Measurements from ENCODE around the gene PPP1R12B.
"Not testable (repeated sequence)": the region's sequence is repeated elsewhere in the genome, so short reads cannot be mapped to it uniquely, and the experiment has no call there.

The PPP1R12B gene

DNA sequence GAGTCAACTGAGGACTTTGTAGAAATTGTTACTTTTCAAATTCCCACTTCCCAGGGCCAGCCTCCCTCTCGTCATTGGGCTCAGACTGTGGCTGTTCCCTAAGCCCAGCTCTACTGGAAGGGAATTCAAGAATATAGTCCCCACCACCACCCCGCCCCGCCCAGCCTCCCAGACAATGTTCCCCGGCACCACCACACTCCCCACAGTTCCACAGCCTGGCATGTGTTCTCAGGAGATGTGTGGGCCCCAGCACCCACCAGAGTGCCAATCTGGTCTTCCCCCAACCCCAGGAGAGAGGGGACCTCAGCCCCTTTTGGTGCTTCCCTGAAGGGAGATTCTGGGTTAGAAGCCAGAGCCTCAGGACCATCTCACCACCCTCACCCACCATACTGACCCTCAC lies 241.6 kb downstream of the PPP1R12B start:
- no peaks in the 10 kb centered on the region for H3K36me3 ChIP-seq (ENCODE audit: insufficient read depth, low read length)
- no peaks in the 10 kb centered on the region for H3K9me3 ChIP-seq (ENCODE audit: low read length)
- H3K27me3 ChIP-seq (ENCODE audit: insufficient read depth, low read length), result no peaks in the 10 kb centered on the region
- H3K4me3 ChIP-seq (ENCODE audit: low read length), result no peak overlapping the region
- H3K4me1 ChIP-seq (ENCODE audit: insufficient read depth, low read length), result peaks cover 10% of the 10 kb centered on the region
- no peak overlapping the region for H2AFZ ChIP-seq (ENCODE audit: low read depth, low read length)

GRCh38 chr1:202590975-202591411 lies 242.5 kb downstream of the PPP1R12B start:
- Histone ChIP-seq H3K27me3 (ENCODE audit: insufficient read depth, low read length) (no peaks in the 10 kb centered on the region), H3K9me3 (ENCODE audit: low read length) (no peaks in the 10 kb centered on the region), H2AFZ (ENCODE audit: low read depth, low read length) (no peak overlapping the region), H3K4me1 (ENCODE audit: insufficient read depth, low read length) (peaks cover 9% of the 10 kb centered on the region), H3K4me3 (ENCODE audit: low read length) (no peak overlapping the region), H3K36me3 (ENCODE audit: insufficient read depth, low read length) (no peaks in the 10 kb centered on the region)

GRCh38 chr1:202591515-202591914 lies 243.0 kb downstream of the PPP1R12B start:
- H3K4me3 ChIP-seq (ENCODE audit: low read length), result no peak overlapping the region
- no peaks in the 10 kb centered on the region for H3K36me3 ChIP-seq (ENCODE audit: insufficient read depth, low read length)
- H3K27me3 ChIP-seq (ENCODE audit: insufficient read depth, low read length), result no peaks in the 10 kb centered on the region
- H3K9me3 ChIP-seq (ENCODE audit: low read length), result no peaks in the 10 kb centered on the region
- H3K4me1 ChIP-seq (ENCODE audit: insufficient read depth, low read length), result peaks cover 7% of the 10 kb centered on the region
- no peak overlapping the region for H2AFZ ChIP-seq (ENCODE audit: low read depth, low read length)

DNA sequence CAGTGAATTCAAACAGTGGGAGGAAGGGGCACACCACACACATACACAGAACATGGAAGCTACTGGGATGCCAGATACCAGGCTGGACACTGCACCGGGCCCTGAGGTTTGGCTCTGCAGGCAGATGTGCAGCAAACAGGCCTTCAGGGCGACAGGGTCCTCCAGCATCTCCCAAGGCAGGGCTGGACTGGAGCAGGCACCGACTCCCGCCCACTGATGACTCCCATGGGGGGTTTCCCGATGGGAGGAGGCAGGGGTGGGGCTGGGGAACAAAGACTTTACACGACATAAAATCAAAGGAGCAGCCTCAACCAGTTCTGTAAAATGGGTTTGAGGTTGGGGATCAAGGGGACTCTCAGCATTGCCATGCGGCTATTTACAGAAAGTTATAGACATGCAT lies 243.6 kb downstream of the PPP1R12B start:
- Histone ChIP-seq H3K4me3 (ENCODE audit: low read length) (no peak overlapping the region), H3K27me3 (ENCODE audit: insufficient read depth, low read length) (no peaks in the 10 kb centered on the region), H3K9me3 (ENCODE audit: low read length) (no peaks in the 10 kb centered on the region), H3K36me3 (ENCODE audit: insufficient read depth, low read length) (no peaks in the 10 kb centered on the region), H2AFZ (ENCODE audit: low read depth, low read length) (no peak overlapping the region), H3K4me1 (ENCODE audit: insufficient read depth, low read length) (peaks cover 7% of the 10 kb centered on the region)

DNA sequence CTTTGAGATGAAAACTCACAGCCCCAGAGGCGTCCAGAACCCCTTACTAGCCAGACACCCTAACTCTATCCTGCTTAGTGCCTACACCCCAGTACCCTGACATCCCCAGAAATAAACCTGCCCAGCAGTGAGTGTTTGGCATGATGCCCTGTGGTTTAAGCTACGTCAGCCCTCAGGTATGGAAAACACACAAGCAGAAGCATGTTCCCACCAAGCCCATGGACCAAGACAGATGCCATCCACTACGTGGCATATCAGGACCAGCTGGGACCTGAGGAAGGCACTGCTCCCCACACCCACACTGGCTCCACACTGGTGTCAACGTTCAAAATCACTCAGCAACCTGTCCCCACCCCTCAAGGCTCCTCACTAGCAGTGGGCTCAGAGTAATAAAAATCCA lies 245.3 kb downstream of the PPP1R12B start:
- Histone ChIP-seq H3K27me3 (ENCODE audit: insufficient read depth, low read length) (no peaks in the 10 kb centered on the region), H3K4me1 (ENCODE audit: insufficient read depth, low read length) (peaks cover 7% of the 10 kb centered on the region), H3K9me3 (ENCODE audit: low read length) (no peaks in the 10 kb centered on the region), H3K4me3 (ENCODE audit: low read length) (no peak overlapping the region), H2AFZ (ENCODE audit: low read depth, low read length) (no peak overlapping the region), H3K36me3 (ENCODE audit: insufficient read depth, low read length) (no peaks in the 10 kb centered on the region)

- Histone ChIP-seq H3K36me3 (ENCODE audit: insufficient read depth, low read length) (no peaks in the 10 kb centered on the region), H3K4me1 (ENCODE audit: insufficient read depth, low read length) (no peaks in the 10 kb centered on the region), H3K9me3 (ENCODE audit: low read length) (no peaks in the 10 kb centered on the region), H3K27me3 (ENCODE audit: insufficient read depth, low read length) (no peaks in the 10 kb centered on the region), H2AFZ (ENCODE audit: low read depth, low read length) (no peak overlapping the region), H3K4me3 (ENCODE audit: low read length) (no peak overlapping the region)
Observed at GRCh38 chr1:202596638-202597037, 248.1 kb downstream of the PPP1R12B start.

DNA sequence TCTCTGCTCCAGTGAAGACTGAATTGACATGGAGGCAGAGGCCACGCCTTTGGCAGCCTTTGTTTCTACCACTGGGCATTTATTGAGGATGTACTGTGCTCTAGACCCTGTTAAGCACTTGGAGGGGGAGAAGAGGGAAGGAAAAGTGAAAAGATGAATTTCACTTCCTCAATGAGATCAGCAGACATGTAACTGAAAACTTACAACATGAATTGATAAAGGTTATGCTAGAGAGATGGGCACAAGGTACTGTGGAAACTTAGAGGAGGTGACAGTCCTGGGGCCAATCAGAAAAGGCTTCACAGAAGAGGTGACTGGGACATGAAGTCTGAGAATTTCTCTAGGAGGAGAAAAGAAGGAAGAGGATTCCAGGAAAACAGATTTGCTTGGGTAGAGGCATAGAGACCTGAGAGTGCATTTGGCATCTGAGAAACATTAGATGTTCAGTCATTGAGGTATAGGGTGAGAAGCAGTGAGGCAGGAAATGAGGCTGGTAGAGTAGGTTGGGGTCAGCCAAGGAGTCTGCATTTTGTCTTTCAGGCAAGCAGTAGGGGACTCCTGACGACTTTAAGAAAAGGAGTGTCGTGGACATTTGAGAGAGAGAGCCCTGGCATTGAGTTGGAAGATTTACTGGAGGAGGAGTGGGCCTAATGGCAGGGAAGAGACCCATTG lies 248.7 kb downstream of the PPP1R12B start:
- Histone ChIP-seq H3K4me1 (ENCODE audit: insufficient read depth, low read length) (no peaks in the 10 kb centered on the region), H3K9me3 (ENCODE audit: low read length) (no peaks in the 10 kb centered on the region), H3K36me3 (ENCODE audit: insufficient read depth, low read length) (no peaks in the 10 kb centered on the region), H3K27me3 (ENCODE audit: insufficient read depth, low read length) (no peaks in the 10 kb centered on the region), H3K4me3 (ENCODE audit: low read length) (no peak overlapping the region), H2AFZ (ENCODE audit: low read depth, low read length) (no peak overlapping the region)

DNA sequence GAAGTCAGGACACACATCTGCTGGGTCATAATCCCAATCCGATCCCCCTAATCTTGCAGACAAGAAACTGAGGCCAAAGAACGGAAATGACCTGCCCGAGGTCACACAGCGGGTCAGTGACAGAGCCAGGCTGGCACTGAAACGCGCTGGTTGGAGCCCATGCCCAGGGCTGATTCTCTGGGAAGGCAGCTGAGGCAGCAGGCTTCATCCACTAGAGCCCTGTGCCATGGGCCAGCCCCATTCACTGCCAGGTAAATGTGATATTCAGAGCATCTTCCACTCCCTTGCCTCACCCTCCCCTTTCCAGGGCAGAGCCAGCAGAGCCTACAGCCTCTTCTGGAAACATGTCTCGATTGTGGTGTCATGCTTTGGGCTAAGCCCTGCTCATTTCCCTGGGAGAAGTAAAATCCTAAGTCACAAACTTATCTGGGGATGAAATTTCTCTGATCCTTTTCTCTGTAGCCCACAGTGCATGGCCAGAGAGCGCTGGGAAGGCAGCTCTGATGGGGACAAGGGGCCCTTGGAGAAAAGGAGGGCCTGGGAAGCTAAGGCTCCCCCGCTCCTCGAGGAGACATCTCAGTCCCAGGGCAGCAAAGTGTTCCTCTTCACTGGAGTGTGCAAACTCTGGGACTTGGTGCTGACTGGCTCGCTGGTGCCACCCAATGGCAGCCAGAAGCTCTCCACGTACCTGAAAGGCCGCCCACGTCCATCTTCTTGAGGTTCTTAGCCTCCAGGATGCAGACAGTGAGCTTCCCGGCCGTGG lies 251.4 kb downstream of the PPP1R12B start:
- Histone ChIP-seq H2AFZ (ENCODE audit: low read depth, low read length) (no peak overlapping the region), H3K36me3 (ENCODE audit: insufficient read depth, low read length) (no peaks in the 10 kb centered on the region), H3K4me1 (ENCODE audit: insufficient read depth, low read length) (no peaks in the 10 kb centered on the region), H3K4me3 (ENCODE audit: low read length) (no peak overlapping the region), H3K9me3 (ENCODE audit: low read length) (no peaks in the 10 kb centered on the region), H3K27me3 (ENCODE audit: insufficient read depth, low read length) (no peaks in the 10 kb centered on the region)

DNA sequence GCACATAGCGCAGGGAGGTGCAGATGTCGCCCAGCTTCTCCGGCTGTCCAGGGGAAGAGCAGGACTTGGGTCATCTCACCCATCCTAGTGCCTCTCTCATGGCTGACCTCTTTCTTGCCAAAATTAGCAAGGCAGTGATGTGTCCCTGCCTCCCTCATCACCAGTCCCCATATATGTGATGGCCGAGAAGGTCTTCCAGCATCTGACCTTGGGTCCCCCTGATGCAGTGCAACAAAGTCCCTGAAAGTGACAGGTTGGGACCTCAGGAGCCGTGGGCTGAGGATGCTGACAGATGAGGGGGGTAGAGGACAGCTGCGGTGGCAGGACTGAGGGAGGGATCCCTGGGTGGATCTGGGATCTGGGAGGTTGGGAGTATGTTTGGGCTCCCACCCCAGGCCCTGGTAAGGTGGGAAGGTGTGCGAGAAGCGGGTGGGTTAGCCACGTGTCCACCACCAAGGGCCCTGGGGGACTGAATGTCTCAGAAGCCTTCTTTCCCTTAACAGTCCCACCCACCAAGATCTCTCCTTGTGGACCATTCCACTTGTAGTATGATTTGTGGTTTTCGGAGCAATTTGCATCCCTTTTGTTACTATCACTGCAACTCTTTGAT lies 252.0 kb downstream of the PPP1R12B start:
- H3K36me3 ChIP-seq (ENCODE audit: insufficient read depth, low read length), result no peaks in the 10 kb centered on the region
- H2AFZ ChIP-seq (ENCODE audit: low read depth, low read length), result no peak overlapping the region
- no peaks in the 10 kb centered on the region for H3K9me3 ChIP-seq (ENCODE audit: low read length)
- H3K27me3 ChIP-seq (ENCODE audit: insufficient read depth, low read length), result no peaks in the 10 kb centered on the region
- H3K4me1 ChIP-seq (ENCODE audit: insufficient read depth, low read length), result no peaks in the 10 kb centered on the region
- H3K4me3 ChIP-seq (ENCODE audit: low read length), result no peak overlapping the region

DNA sequence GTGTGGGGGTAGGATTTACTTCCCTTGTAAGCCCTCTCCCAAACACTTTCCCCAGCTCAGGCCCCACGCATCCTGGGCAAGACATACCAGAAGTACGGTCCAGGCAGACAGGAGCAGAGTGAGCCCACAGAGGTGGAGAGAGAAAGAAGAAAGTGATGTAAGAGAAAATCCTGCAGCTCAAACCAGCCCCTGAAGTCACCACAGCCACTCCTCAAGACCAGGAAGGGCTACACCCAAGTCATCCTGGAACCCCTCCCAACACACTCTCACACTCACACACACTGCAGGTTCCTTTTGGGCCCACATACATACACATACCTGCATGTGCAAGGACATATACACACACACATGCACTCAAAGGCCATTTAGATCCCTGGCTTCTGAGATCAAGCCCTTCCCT lies 254.9 kb downstream of the PPP1R12B start:
- Histone ChIP-seq H2AFZ (ENCODE audit: low read depth, low read length) (no peak overlapping the region), H3K36me3 (ENCODE audit: insufficient read depth, low read length) (no peaks in the 10 kb centered on the region), H3K27me3 (ENCODE audit: insufficient read depth, low read length) (no peaks in the 10 kb centered on the region), H3K9me3 (ENCODE audit: low read length) (no peaks in the 10 kb centered on the region), H3K4me1 (ENCODE audit: insufficient read depth, low read length) (no peaks in the 10 kb centered on the region), H3K4me3 (ENCODE audit: low read length) (no peak overlapping the region)

- Histone ChIP-seq H3K4me1 (ENCODE audit: insufficient read depth, low read length) (no peaks in the 10 kb centered on the region), H3K36me3 (ENCODE audit: insufficient read depth, low read length) (no peaks in the 10 kb centered on the region), H3K27me3 (ENCODE audit: insufficient read depth, low read length) (no peaks in the 10 kb centered on the region), H2AFZ (ENCODE audit: low read depth, low read length) (no peak overlapping the region), H3K9me3 (ENCODE audit: low read length) (no peaks in the 10 kb centered on the region), H3K4me3 (ENCODE audit: low read length) (no peak overlapping the region)
Observed at GRCh38 chr1:202605515-202605914, 257.0 kb downstream of the PPP1R12B start.

DNA sequence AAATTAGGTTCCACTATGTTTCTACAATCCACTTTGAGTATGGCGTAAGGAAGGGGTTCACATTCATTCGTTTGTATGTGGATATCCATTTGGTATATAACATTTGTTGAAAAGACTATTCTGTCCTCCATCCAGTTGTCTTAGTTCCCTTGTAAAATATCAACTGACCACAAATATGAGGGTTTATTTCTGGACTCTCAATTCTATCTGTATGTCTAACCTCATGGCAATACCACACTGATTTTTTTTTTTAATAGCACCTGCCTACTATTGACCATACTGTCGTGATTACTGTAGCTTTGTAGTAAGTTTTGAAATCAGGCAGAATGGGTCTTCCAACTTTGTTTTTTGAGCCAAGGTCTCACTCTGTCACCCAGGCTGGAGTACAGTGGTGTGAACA lies 263.5 kb downstream of the PPP1R12B start:
- H3K4me1 ChIP-seq (ENCODE audit: insufficient read depth, low read length); H3K9me3 ChIP-seq (ENCODE audit: low read length); H3K4me3 ChIP-seq (ENCODE audit: low read length); H2AFZ ChIP-seq (ENCODE audit: low read depth, low read length); H3K36me3 ChIP-seq (ENCODE audit: insufficient read depth, low read length); H3K27me3 ChIP-seq (ENCODE audit: insufficient read depth, low read length): not testable (repeated sequence)

- no peak overlapping the region for H3K4me3 ChIP-seq (ENCODE audit: low read length)
- no peaks in the 10 kb centered on the region for H3K27me3 ChIP-seq (ENCODE audit: insufficient read depth, low read length)
- H3K36me3 ChIP-seq (ENCODE audit: insufficient read depth, low read length), result no peaks in the 10 kb centered on the region
- H3K9me3 ChIP-seq (ENCODE audit: low read length), result no peaks in the 10 kb centered on the region
- peaks cover 4% of the 10 kb centered on the region for H3K4me1 ChIP-seq (ENCODE audit: insufficient read depth, low read length)
- no peak overlapping the region for H2AFZ ChIP-seq (ENCODE audit: low read depth, low read length)
Observed at GRCh38 chr1:202613571-202613970, 265.1 kb downstream of the PPP1R12B start.

Data from neuron (in vitro differentiated cells).